Measurements from ENCODE around the gene MYCN.

Gene MYCN

GRCh38 chr2:15970701-15971100, 30.4 kb downstream of the MYCN start:
- DNase-seq (ENCODE audit: low read depth), result no peak

GRCh38 chr2:15971351-15971750, 31.0 kb downstream of the MYCN start:
- no peak for DNase-seq (ENCODE audit: low read depth)
- TF ChIP-seq, protein P1, sequence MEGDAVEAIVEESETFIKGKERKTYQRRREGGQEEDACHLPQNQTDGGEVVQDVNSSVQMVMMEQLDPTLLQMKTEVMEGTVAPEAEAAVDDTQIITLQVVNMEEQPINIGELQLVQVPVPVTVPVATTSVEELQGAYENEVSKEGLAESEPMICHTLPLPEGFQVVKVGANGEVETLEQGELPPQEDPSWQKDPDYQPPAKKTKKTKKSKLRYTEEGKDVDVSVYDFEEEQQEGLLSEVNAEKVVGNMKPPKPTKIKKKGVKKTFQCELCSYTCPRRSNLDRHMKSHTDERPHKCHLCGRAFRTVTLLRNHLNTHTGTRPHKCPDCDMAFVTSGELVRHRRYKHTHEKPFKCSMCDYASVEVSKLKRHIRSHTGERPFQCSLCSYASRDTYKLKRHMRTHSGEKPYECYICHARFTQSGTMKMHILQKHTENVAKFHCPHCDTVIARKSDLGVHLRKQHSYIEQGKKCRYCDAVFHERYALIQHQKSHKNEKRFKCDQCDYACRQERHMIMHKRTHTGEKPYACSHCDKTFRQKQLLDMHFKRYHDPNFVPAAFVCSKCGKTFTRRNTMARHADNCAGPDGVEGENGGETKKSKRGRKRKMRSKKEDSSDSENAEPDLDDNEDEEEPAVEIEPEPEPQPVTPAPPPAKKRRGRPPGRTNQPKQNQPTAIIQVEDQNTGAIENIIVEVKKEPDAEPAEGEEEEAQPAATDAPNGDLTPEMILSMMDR (IDR thresholded peaks at IDR 0.05; ENCODE audit: control insufficient read depth, extremely low read depth, insufficient read depth), result no peak
- no peak overlapping the region for H3K4me3 ChIP-seq (ENCODE audit: low read depth, low read length)

More at GRCh38 chr2:15970701-15971100, 30.4 kb downstream of the MYCN start:
- no peak overlapping the region for H3K4me3 ChIP-seq (ENCODE audit: low read depth, low read length)
- TF ChIP-seq, protein P1 (IDR thresholded peaks at IDR 0.05; ENCODE audit: control insufficient read depth, extremely low read depth, insufficient read depth), result no peak

- TF ChIP-seq, protein P1 (IDR thresholded peaks at IDR 0.05; ENCODE audit: control insufficient read depth, extremely low read depth, insufficient read depth), result no peak
- DNase-seq (ENCODE audit: low read depth), result no peak
- no peak overlapping the region for H3K4me3 ChIP-seq (ENCODE audit: low read depth, low read length)
These were observed 31.6 kb downstream of the MYCN start for GRCh38 chr2:15971831-15972522.

GRCh38 chr2:15973481-15974401, 33.4 kb downstream of the MYCN start:
- no peak overlapping the region for H3K4me3 ChIP-seq (ENCODE audit: low read depth, low read length)
- DNase-seq (ENCODE audit: low read depth), result no peak
- TF ChIP-seq, protein P1 (IDR thresholded peaks at IDR 0.05; ENCODE audit: control insufficient read depth, extremely low read depth, insufficient read depth), result no peak

GRCh38 chr2:15974565-15975260, 34.4 kb downstream of the MYCN start:
- TF ChIP-seq, protein P1 (IDR thresholded peaks at IDR 0.05; ENCODE audit: control insufficient read depth, extremely low read depth, insufficient read depth), result no peak
- no peak for DNase-seq (ENCODE audit: low read depth)

DNA sequence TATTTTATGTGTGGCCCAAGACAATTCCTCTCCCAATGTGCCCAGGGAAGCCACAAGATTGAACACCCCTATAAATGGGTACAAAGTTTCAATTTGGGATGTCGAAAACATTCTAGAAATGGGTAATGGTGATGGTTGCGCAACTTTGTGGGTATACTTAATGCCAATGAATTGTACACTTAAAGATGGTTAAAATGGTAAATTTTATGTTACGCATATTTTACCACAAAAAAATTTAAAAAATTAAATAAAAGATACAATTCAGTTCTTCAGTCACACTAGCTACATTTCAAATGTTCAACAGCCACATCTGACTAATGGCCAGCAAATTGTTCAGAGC, 34.9 kb downstream of the MYCN start:
- no peak overlapping the region for H3K4me3 ChIP-seq (ENCODE audit: low read depth, low read length)
- DNase-seq (ENCODE audit: low read depth), result no peak
- TF ChIP-seq, protein P1 (IDR thresholded peaks at IDR 0.05; ENCODE audit: control insufficient read depth, extremely low read depth, insufficient read depth), result no peak

More at GRCh38 chr2:15974565-15975260, 34.4 kb downstream of the MYCN start:
- no peak overlapping the region for H3K4me3 ChIP-seq (ENCODE audit: low read depth, low read length)

Measured in LNCaP clone FGC (cell line).